Endothelial cell of umbilical vein (primary cell): ENCODE measurements around the gene DPH1. TPM values are rescaled to one million over a fixed set of nuclear protein-coding genes. Genes with fewer than 3 reads are reported as not detected.

ENCODE experiments used
- BruUV-seq: library from RNA; stranded (reverse); fragments of 400-500 nt; replicated peaks from 2 replicates; lab custom pipeline; 2021; lab: Mats Ljungman, UMichigan
- CTCF ChIA-PET: fragments of 300-600, 350-600 bp; sonication (Branson Sonifier 250); formaldehyde crosslinking; loops from one replicate; lab custom pipeline; 2021; ENCODE audit warnings: antibody characterized with exemption, inconsistent platforms; lab: Charles Lee
- POLR2A ChIA-PET: fragments of 300-600, 350-600 bp; sonication (Branson Sonifier 250); formaldehyde crosslinking; loops from one replicate; lab custom pipeline; 2021; ENCODE audit warnings: antibody characterized with exemption, inconsistent platforms; lab: Charles Lee
- DNase-seq: peaks from one replicate; pipeline ENCODE4 v3.0.0-alpha.2; 2011; ENCODE audit warnings: low read depth, low spot score
- FAIRE-seq: peaks from 2 replicates; lab custom pipeline; 2011; peaks lifted over from hg19 to GRCh38; lab: Jason Lieb, UNC
- H2AFZ ChIP-seq: 2 replicates; pipeline ENCODE4 v1.6.0; 2012; ENCODE audit warnings: low read depth, low read length, control low read depth, inconsistent platforms
- H3K27ac ChIP-seq: 2 replicates; pipeline ENCODE4 v1.5.1; 2011; ENCODE audit warnings: low read depth, mild to moderate bottlenecking, control low read depth, low read length, moderate library complexity; ENCODE audit not compliant: insufficient read depth
- H3K27me3 ChIP-seq, 2 experiments: 2 replicates each; pipeline versions ENCODE4 v1.6.0 to v1.6.1; 2011; ENCODE audit warnings: low read length in 2 of 2, mixed read lengths in 1 of 2; ENCODE audit not compliant: control insufficient read depth in 2 of 2, insufficient read depth in 2 of 2
- H3K36me3 ChIP-seq, 2 experiments: 2 replicates in 1 of 2; 3 replicates in 1 of 2; pipeline ENCODE4 v1.5.1; 2011; ENCODE audit warnings: low read length in 2 of 2, mild to moderate bottlenecking in 1 of 2, moderate library complexity in 1 of 2; ENCODE audit not compliant: control insufficient read depth in 2 of 2, insufficient read depth in 2 of 2; ENCODE audit errors: extremely low read depth in 1 of 2
- H3K4me1 ChIP-seq: 3 replicates; pipeline ENCODE4 v1.5.1; 2011; ENCODE audit warnings: mild to moderate bottlenecking, low read length; ENCODE audit not compliant: control insufficient read depth, insufficient read depth; ENCODE audit errors: extremely low read depth
- H3K4me2 ChIP-seq: 2 replicates; pipeline ENCODE4 v1.6.1; 2011; ENCODE audit warnings: low read length, control low read depth, mixed read lengths; ENCODE audit not compliant: insufficient read depth
- H3K4me3 ChIP-seq, 3 experiments: fragments of 200-600 bp in 1 of 3; sonication (generic), shearing (Covaris generic) in 1 of 3; replicated peaks in 1 of 3; 2 replicates each; pipeline ENCODE4 v1.5.1; 2011 to 2016; ENCODE audit warnings: control low read depth in 3 of 3, low read length in 3 of 3, mild to moderate bottlenecking in 2 of 3, inconsistent platforms in 1 of 3, low read depth in 1 of 3, moderate library complexity in 1 of 3; ENCODE audit not compliant: insufficient read depth in 1 of 3
- H3K79me2 ChIP-seq: 2 replicates; pipeline ENCODE4 v1.6.0; 2012; ENCODE audit warnings: low read length, inconsistent platforms; ENCODE audit not compliant: control insufficient read depth, insufficient read depth
- H3K9ac ChIP-seq: replicated peaks from 2 replicates; pipeline ENCODE3; 2011; ENCODE audit warnings: low read length, control low read depth; ENCODE audit not compliant: insufficient read depth; ENCODE audit errors: extremely low read depth
- H3K9me1 ChIP-seq: replicated peaks from 3 replicates; pipeline ENCODE4 v1.6.0; 2011; ENCODE audit warnings: mild to moderate bottlenecking, low read length; ENCODE audit not compliant: control insufficient read depth, insufficient read depth; ENCODE audit errors: extremely low read depth
- H3K9me3 ChIP-seq: replicated peaks from 2 replicates; pipeline ENCODE4 v1.5.1; 2012; ENCODE audit warnings: low read length, inconsistent platforms; ENCODE audit not compliant: control insufficient read depth, insufficient read depth
- H4K20me1 ChIP-seq: replicated peaks from 2 replicates; pipeline ENCODE3; 2011; ENCODE audit warnings: mild to moderate bottlenecking, low read length; ENCODE audit not compliant: control insufficient read depth, insufficient read depth; ENCODE audit errors: extremely low read depth
- CTCF ChIP-seq, 2 donors: IDR thresholded peaks; 1 replicate in 1 of 2; 2 replicates in 1 of 2; pipeline ENCODE4 v1.5.1; 2011; ENCODE audit warnings: low read length in 2 of 2, mild to moderate bottlenecking in 2 of 2, moderate library complexity in 2 of 2, control low read depth in 1 of 2, inconsistent platforms in 1 of 2, low read depth in 1 of 2; ENCODE audit not compliant: insufficient read depth in 1 of 2; ENCODE audit errors: extremely low read depth in 1 of 2
- FOS ChIP-seq: IDR thresholded peaks from 2 replicates; pipeline ENCODE4 v1.6.1; 2011; ENCODE audit warnings: mild to moderate bottlenecking, low read length, moderate library complexity, borderline replicate concordance; ENCODE audit not compliant: insufficient read depth
- MAX ChIP-seq: IDR thresholded peaks from 2 replicates; pipeline ENCODE4 v1.6.1; 2011; ENCODE audit not compliant: insufficient read depth, insufficient read length
- POLR2AphosphoS5 ChIP-seq: IDR thresholded peaks from 2 replicates; pipeline ENCODE4 v1.6.1; 2012; ENCODE audit warnings: low read depth, mild to moderate bottlenecking, control low read depth, low read length, moderate library complexity; ENCODE audit not compliant: insufficient read depth
- dilution Hi-C: fragments of 300-500 bp; cut with MboI; formaldehyde crosslinking; loops from one replicate; pipeline ENCODE4 v1.15.0; 2019; ENCODE audit warnings: low sequenced_read_pairs; ENCODE audit not compliant: extremely low pct_ligation_motif_present
- intact Hi-C: fragments of 100-400 bp; cut with micrococcal nuclease; formaldehyde crosslinking; loops from one replicate; pipeline ENCODE4 v1.10.0; 2022
- polyA plus RNA-seq, 4 experiments: library from polyadenylated mRNA; depleted of rRNA in 3 of 4; stranded (reverse) in 3 of 4; unstranded in 1 of 4; fragments of >200 nt; gene quantifications; 2 replicates each; pipeline versions ENCODE4 v1.2.1 to v1.2.3, GENCODE V29; 2011 to 2012; ENCODE audit warnings: missing spikeins in 1 of 4
- total RNA-seq: library from RNA; stranded (reverse); gene quantifications from 2 replicates; pipeline ENCODE4 v1.2.3, GENCODE V29; 2021

Gene DPH1
- total and polyA plus RNA-seq, 2 donors (not counting 3 experiments of a cell fraction or from before 2014, with no cell fraction given): 37.8 to 45.6 TPM

GRCh38 chr17:2087597-2088211 is 57.8 kb downstream of the DPH1 start:
- Histone ChIP-seq H2AFZ (no peak overlapping the region), H3K4me2 (no peak overlapping the region), H3K9ac (no peak overlapping the region), H3K27ac (peak overlapping the region; percentile 54), H4K20me1 (no peaks in the 10 kb centered on the region), H3K79me2 (no peaks in the 10 kb centered on the region), H3K9me1 (no peaks in the 10 kb centered on the region), H3K27me3 (no peaks in the 10 kb centered on the region), H3K36me3 (no peaks in the 10 kb centered on the region), H3K4me1 (peaks cover 75% of the 10 kb centered on the region), H3K4me3 (no peak overlapping the region), H3K9me3 (no peaks in the 10 kb centered on the region)
- BruUV-seq: no TSS peak
- ChIA-PET POLR2A (no interaction called here), CTCF (interaction anchor here (0.7 to 9.2 kb wide), 7 partner anchors 15 to 157 kb away, joined by 3 to 76 read pairs (median 3); partner anchors contain the start of gene HIC1)
- DNase-seq: peak; percentile 86
- intact Hi-C loops: loop anchor here (2.0 kb wide), 1 partner anchor 35 kb away; no protein-coding TSS in a partner anchor
- dilution Hi-C loops: no loop called here
- TF ChIP-seq FOS: no peak
- peak; percentile 67 for TF ChIP-seq POLR2AphosphoS5
- TF ChIP-seq MAX: no peak
- TF ChIP-seq CTCF (IDR thresholded peaks at IDR 0.05; ENCODE audit: extremely low read depth in 1 of 2, insufficient read depth in 1 of 2, low read depth in 1 of 2, low read length in 2 of 2): no peak
- peak; percentile 82 for FAIRE-seq
